ENCODE measurements around the gene MAGI3.
"Not testable (repeated sequence)": the region's sequence is repeated elsewhere in the genome, so short reads cannot be mapped to it uniquely, and the experiment has no call there.

The MAGI3 gene

GRCh38 chr1:113493533-113493932 is 103.2 kb downstream of the MAGI3 start:
- no peak for ATAC-seq (replicated peaks)
- Mint-ChIP-seq H3K27me3 (peaks cover 0 to 5% of the 10 kb centered on the region in 2 donors), H3K4me1 (no peaks in the 10 kb centered on the region), H3K9me3 (peaks cover 22 to 34% of the 10 kb centered on the region in 2 donors), H3K27ac (no peak overlapping the region), H3K36me3 (peaks cover 2 to 4% of the 10 kb centered on the region in 2 donors), H3K4me3 (no peak overlapping the region)
- DNase-seq = no peak

- Mint-ChIP-seq H3K4me1 (no peaks in the 10 kb centered on the region), H3K36me3 (no peaks in the 10 kb centered on the region), H3K27ac (no peak overlapping the region), H3K4me3 (no peak overlapping the region), H3K27me3 (no peaks in the 10 kb centered on the region), H3K9me3 (peaks cover 1 to 2% of the 10 kb centered on the region in 2 donors)
- no peak for DNase-seq
- no peak for ATAC-seq (replicated peaks)
Observed at GRCh38 chr1:113505357-113505756, 115.0 kb downstream of the MAGI3 start.

DNA sequence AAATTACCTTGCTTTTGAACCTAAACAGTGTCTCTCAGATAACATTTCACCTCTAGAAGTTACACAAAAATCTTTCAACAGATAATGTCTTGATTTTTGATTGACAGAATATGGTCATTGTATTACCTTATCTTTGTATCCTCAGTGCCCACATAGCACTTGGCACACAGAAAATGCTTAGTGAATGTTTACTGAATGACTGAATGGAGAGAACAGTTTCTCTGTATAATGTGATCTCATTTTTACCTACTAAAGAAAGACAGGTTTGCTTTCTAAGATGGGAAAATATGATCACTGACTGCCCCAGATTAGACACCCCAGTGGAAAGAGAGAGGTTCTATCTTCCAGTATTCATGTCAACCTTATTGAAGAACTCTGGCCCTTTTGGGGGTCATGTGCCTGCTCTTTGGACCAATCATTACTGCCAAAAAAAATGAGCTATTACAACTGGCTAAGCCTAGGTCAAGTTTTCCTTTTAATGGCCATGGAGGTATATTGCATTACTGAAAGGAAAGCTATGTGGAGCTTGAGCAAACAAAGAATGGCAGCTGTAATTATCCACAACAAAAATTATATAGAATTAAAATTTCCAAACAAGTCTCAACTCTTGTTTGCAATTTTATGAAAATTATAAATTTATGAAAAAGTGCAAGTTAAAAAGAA is 117.4 kb downstream of the MAGI3 start:
- Mint-ChIP-seq H3K27me3 (peaks cover 0 to 5% of the 10 kb centered on the region in 2 donors), H3K4me3 (no peak overlapping the region), H3K4me1 (no peaks in the 10 kb centered on the region), H3K9me3 (peaks cover 4 to 7% of the 10 kb centered on the region in 2 donors), H3K36me3 (no peaks in the 10 kb centered on the region), H3K27ac (no peak overlapping the region)
- ATAC-seq (replicated peaks) = no peak
- no peak for DNase-seq

GRCh38 chr1:113508364-113509164 is 118.2 kb downstream of the MAGI3 start:
- no peak overlapping the region for H3K4me3 Mint-ChIP-seq
- peaks cover 6 to 7% of the 10 kb centered on the region in 2 donors for H3K9me3 Mint-ChIP-seq
- DNase-seq = no peak
- ATAC-seq (replicated peaks) = no peak
- H3K36me3 Mint-ChIP-seq = no peaks in the 10 kb centered on the region
- peaks cover 0 to 5% of the 10 kb centered on the region in 2 donors for H3K27me3 Mint-ChIP-seq
- no peak overlapping the region for H3K27ac Mint-ChIP-seq
- no peaks in the 10 kb centered on the region for H3K4me1 Mint-ChIP-seq

GRCh38 chr1:113509766-113510165 is 119.5 kb downstream of the MAGI3 start:
- H3K4me1 Mint-ChIP-seq; H3K27me3 Mint-ChIP-seq; H3K27ac Mint-ChIP-seq; H3K36me3 Mint-ChIP-seq; H3K4me3 Mint-ChIP-seq; H3K9me3 Mint-ChIP-seq; DNase-seq; ATAC-seq (replicated peaks): not testable (repeated sequence)

- H3K4me1 Mint-ChIP-seq = no peaks in the 10 kb centered on the region
Observed at GRCh38 chr1:113511269-113511668, 121.0 kb downstream of the MAGI3 start.

GRCh38 chr1:113515498-113515897 is 125.2 kb downstream of the MAGI3 start:
- Mint-ChIP-seq H3K4me1 (no peaks in the 10 kb centered on the region), H3K27me3 (peaks cover 0 to 4% of the 10 kb centered on the region in 2 donors), H3K9me3 (peaks cover 4 to 5% of the 10 kb centered on the region in 2 donors), H3K4me3 (no peak overlapping the region), H3K27ac (no peak overlapping the region), H3K36me3 (no peaks in the 10 kb centered on the region)
- no peak for ATAC-seq (replicated peaks)
- no peak for DNase-seq

More at GRCh38 chr1:113511269-113511668, 121.0 kb downstream of the MAGI3 start:
- Mint-ChIP-seq H3K4me3 (no peak overlapping the region), H3K27me3 (peaks cover 0 to 5% of the 10 kb centered on the region in 2 donors), H3K9me3 (peaks cover 5 to 7% of the 10 kb centered on the region in 2 donors), H3K36me3 (no peaks in the 10 kb centered on the region), H3K27ac (no peak overlapping the region)
- DNase-seq (no peak), ATAC-seq (replicated peaks) (no peak)

GRCh38 chr1:113517346-113517745 is 127.0 kb downstream of the MAGI3 start:
- Mint-ChIP-seq H3K27ac (no peak overlapping the region), H3K9me3 (peaks cover 0 to 3% of the 10 kb centered on the region in 2 donors), H3K4me3 (no peak overlapping the region), H3K4me1 (no peaks in the 10 kb centered on the region), H3K27me3 (peaks cover 0 to 5% of the 10 kb centered on the region in 2 donors), H3K36me3 (no peaks in the 10 kb centered on the region)
- ATAC-seq (replicated peaks) (no peak), DNase-seq (no peak)

DNA sequence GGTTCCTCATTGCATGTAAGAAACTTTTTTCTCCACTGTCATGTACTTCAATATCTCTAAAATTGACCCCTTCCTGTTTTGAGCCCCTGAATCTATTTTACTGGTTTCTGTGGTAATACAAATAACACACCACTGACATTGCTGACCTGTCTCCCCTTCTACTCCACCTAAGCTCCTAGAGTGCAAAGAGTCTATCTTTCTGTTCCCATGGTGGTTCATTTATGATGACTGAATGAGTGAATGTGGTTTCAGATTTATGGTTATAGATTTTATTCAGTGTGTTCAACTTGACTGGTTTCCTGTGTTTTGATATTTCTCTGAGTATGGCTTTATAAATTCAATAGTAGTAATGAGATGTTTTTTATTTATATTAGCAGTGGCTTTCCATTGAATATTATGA is 127.7 kb downstream of the MAGI3 start:
- no peaks in the 10 kb centered on the region for H3K36me3 Mint-ChIP-seq
- no peak overlapping the region for H3K27ac Mint-ChIP-seq
- no peak for DNase-seq
- no peak overlapping the region for H3K4me3 Mint-ChIP-seq
- H3K27me3 Mint-ChIP-seq = peaks cover 0 to 5% of the 10 kb centered on the region in 2 donors
- H3K9me3 Mint-ChIP-seq = peaks cover under 1 to 4% of the 10 kb centered on the region in 2 donors
- ATAC-seq (replicated peaks) = no peak
- H3K4me1 Mint-ChIP-seq = no peaks in the 10 kb centered on the region

DNA sequence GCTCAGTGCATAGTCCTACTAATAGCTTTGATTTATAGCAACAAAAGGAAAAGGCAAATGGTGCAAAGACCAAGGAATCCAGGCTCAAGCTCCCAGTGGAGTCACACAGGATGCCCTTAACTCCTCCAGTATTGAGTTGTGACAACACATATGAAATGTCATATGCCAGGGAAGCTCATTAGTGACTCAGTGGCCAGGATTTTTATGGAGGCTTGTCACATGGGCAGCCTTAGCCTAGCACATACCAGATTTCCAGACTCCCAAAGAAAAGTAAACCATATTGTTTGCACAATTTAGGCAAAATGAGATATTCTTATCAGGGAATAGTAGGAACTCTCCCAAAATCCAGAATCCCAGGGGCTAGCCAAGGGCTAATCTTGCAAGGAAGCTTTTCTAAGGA is 129.2 kb downstream of the MAGI3 start:
- no peak overlapping the region for H3K4me3 Mint-ChIP-seq

GRCh38 chr1:113530021-113530420 is 139.7 kb downstream of the MAGI3 start:
- ATAC-seq (replicated peaks) (no peak), DNase-seq (no peak)
- H3K4me3 Mint-ChIP-seq = no peak overlapping the region

More for the DNA sequence above, 129.2 kb downstream of the MAGI3 start:
- Mint-ChIP-seq H3K9me3 (peaks cover 8 to 10% of the 10 kb centered on the region in 2 donors), H3K27me3 (peaks cover 2 to 5% of the 10 kb centered on the region in 2 donors), H3K36me3 (no peaks in the 10 kb centered on the region), H3K27ac (no peak overlapping the region), H3K4me1 (no peaks in the 10 kb centered on the region)
- ATAC-seq (replicated peaks) = no peak
- no peak for DNase-seq

GRCh38 chr1:113531321-113531720 is 141.0 kb downstream of the MAGI3 start:
- no peak for DNase-seq
- H3K4me3 Mint-ChIP-seq = no peak overlapping the region
- H3K9me3 Mint-ChIP-seq = peaks cover 0 to 1% of the 10 kb centered on the region in 2 donors
- no peaks in the 10 kb centered on the region for H3K27me3 Mint-ChIP-seq
- no peak for ATAC-seq (replicated peaks)
- H3K27ac Mint-ChIP-seq = no peak overlapping the region
- H3K36me3 Mint-ChIP-seq = no peaks in the 10 kb centered on the region
- H3K4me1 Mint-ChIP-seq = no peaks in the 10 kb centered on the region

More at GRCh38 chr1:113530021-113530420, 139.7 kb downstream of the MAGI3 start:
- Mint-ChIP-seq H3K36me3 (no peaks in the 10 kb centered on the region), H3K27me3 (peaks cover 0 to 3% of the 10 kb centered on the region in 2 donors), H3K4me1 (no peaks in the 10 kb centered on the region), H3K27ac (no peak overlapping the region), H3K9me3 (peaks cover 3% of the 10 kb centered on the region in 2 donors)

DNA sequence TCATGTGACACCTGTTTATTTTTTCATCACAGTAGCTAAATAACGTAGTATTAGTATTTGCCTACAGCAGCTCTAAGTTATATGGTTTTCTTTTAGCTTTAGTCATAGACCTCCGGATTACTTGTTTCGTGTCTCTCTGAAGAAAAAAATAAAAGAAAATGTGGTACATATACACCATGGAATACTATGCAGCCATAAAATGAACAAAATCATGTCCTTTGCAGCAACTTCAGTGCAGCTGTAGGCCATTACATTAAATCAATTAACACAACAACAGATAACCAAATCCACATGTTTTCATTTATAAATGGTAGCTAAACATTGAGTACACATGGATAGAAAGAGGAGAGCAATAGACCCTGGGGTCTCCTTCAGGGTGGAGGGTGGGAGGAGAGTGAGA is 142.7 kb downstream of the MAGI3 start:
- Mint-ChIP-seq H3K27me3 (no peaks in the 10 kb centered on the region), H3K4me1 (no peaks in the 10 kb centered on the region)

DNA sequence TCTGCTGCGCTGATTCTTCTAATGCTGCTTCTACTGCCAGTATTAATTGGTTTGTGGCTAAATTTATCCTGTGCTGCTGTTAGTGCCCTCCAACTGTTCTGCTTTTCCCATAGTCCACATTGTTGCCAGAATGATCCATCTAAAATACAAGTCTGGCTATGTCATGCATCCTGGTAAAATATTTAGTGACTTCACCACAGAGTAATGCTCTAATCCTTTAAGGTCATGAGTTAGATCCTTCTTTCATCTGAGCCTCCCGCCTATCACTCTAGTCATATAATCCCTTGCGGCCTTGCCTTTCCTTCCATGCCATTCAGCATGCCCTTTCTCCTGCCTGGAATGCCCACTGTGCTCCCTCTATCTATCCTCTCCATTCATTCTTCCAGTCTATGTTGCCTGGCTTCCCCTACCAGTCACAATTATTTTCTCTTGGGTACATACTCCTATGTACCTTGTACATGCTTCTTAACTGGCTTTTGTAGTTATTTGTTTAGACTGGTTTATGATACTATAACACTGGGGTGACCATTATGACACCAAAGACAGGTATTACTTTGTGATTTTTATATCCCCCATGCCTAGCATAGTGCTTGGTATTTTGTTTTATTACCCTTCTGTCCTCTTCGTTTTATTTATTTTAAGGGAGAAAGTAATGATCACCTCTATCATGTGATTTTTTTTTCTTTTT is 144.0 kb downstream of the MAGI3 start:
- Mint-ChIP-seq H3K4me3 (no peak overlapping the region), H3K36me3 (no peaks in the 10 kb centered on the region), H3K9me3 (no peaks in the 10 kb centered on the region), H3K27me3 (no peaks in the 10 kb centered on the region), H3K4me1 (no peaks in the 10 kb centered on the region), H3K27ac (no peak overlapping the region)
- DNase-seq (no peak), ATAC-seq (replicated peaks) (no peak)

More for the DNA sequence above, 142.7 kb downstream of the MAGI3 start:
- DNase-seq = no peak
- H3K27ac Mint-ChIP-seq = no peak overlapping the region
- no peaks in the 10 kb centered on the region for H3K9me3 Mint-ChIP-seq
- no peak for ATAC-seq (replicated peaks)
- H3K36me3 Mint-ChIP-seq = no peaks in the 10 kb centered on the region
- H3K4me3 Mint-ChIP-seq = no peak overlapping the region
